ENCODE measurements around the gene SCAF1.

DNA sequence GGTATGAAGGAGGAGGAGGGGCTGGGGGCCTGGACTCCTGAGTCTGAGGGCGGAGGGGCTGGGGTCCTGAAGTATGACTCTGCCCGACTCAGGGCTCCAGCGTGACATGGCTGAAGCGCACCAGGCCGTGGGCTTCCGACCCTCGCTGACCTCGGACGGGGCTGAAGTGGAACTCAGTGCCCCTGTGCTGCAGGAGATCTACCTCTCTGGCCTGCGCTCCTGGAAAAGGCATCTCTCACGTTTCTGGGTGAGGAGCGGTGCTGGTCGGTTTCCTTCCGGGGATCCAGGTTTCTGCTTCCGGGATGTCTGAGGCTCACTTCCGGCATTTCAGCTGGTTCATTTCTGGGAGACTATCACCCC is 50.1 kb downstream of the SCAF1 start:
- TF ChIP-seq GATA2 (IDR thresholded peaks at IDR 0.05; ENCODE audit: low read depth, low read length) (no peak), GATA3 (IDR thresholded peaks at IDR 0.05; ENCODE audit: low read depth, low read length) (no peak)
